Measurements from ENCODE around the gene CYP4F3. TPM values are rescaled to one million over a fixed set of nuclear protein-coding genes. Genes with fewer than 3 reads are reported as not detected.

CYP4F3 gene
- total and polyA plus RNA-seq, 2 of the 13 experiments (the other 11 are each of a cell fraction or from before 2014, with no cell fraction given), result 17.8 to 22.8 TPM

DNA sequence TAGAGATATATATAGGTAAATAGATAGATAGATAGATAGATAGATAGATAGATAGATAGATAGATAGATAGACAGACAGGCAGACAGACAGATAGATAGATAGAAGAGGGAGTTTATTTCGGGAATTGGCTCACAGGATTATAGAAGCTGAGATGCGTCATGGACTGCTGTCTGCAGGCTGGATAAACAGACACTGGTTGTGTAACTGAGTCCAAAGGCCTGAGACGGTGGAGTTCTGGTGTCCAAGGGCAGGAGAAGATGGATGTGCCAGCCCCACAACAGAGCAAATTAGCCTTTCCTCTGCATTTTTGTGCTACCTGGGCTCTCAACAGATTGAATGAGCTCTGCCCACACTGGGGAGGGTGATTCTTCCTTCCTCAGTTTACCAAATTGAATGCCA lies 2.7 kb downstream of the CYP4F3 start (continued):
- TF ChIP-seq ZNF784 (CRISPR knock-in tag; IDR thresholded peaks at IDR 0.05; ENCODE audit: borderline replicate concordance) (no peak), CREBL2 (CRISPR knock-in tag; IDR thresholded peaks at IDR 0.05; ENCODE audit: borderline replicate concordance) (no peak), BRCA1 (CRISPR knock-in tag; IDR thresholded peaks at IDR 0.05) (no peak), ZNF138 (CRISPR knock-in tag; IDR thresholded peaks at IDR 0.05; ENCODE audit: low read depth) (no peak), ZFP36L2 (CRISPR knock-in tag; IDR thresholded peaks at IDR 0.05) (no peak), ZNF543 (CRISPR knock-in tag; IDR thresholded peaks at IDR 0.05) (no peak), EHMT2 (IDR thresholded peaks at IDR 0.05; ENCODE audit: borderline replicate concordance, low read depth, low read length) (no peak), SP5 (CRISPR knock-in tag; IDR thresholded peaks at IDR 0.05; ENCODE audit: borderline replicate concordance, low read depth) (no peak), TERF1 (CRISPR knock-in tag; IDR thresholded peaks at IDR 0.05) (no peak), ARID2 (CRISPR knock-in tag; IDR thresholded peaks at IDR 0.05; ENCODE audit: borderline replicate concordance) (no peak), CREB3 (CRISPR knock-in tag; IDR thresholded peaks at IDR 0.05) (no peak), HOMEZ (CRISPR knock-in tag; IDR thresholded peaks at IDR 0.05; ENCODE audit: low read depth) (no peak), ATF7-NPFF (CRISPR knock-in tag; IDR thresholded peaks at IDR 0.05; ENCODE audit: low read depth) (no peak), ZNF615 (CRISPR knock-in tag; IDR thresholded peaks at IDR 0.05; ENCODE audit: borderline replicate concordance) (no peak), ZBTB38 (CRISPR knock-in tag; IDR thresholded peaks at IDR 0.05) (no peak), SPEN (CRISPR knock-in tag; IDR thresholded peaks at IDR 0.05; ENCODE audit: low read depth) (peak; percentile 56; the same call in 1 of the 2 replicates), TSC22D2 (CRISPR knock-in tag; IDR thresholded peaks at IDR 0.05; ENCODE audit: borderline replicate concordance) (no peak), SNAPC2 (CRISPR knock-in tag; IDR thresholded peaks at IDR 0.05) (no peak), ZNF101 (CRISPR knock-in tag; IDR thresholded peaks at IDR 0.05; ENCODE audit: borderline replicate concordance, low read depth) (no peak), ZSCAN21 (CRISPR knock-in tag; IDR thresholded peaks at IDR 0.05; ENCODE audit: borderline replicate concordance) (no peak), ZNF616 (CRISPR knock-in tag; IDR thresholded peaks at IDR 0.05; ENCODE audit: low read depth) (no peak), ZNF484 (CRISPR knock-in tag; IDR thresholded peaks at IDR 0.05; ENCODE audit: borderline replicate concordance, low read depth) (no peak), SMAD3 (CRISPR knock-in tag; IDR thresholded peaks at IDR 0.05) (no peak), ZNF329 (CRISPR knock-in tag; IDR thresholded peaks at IDR 0.05; ENCODE audit: low read depth) (no peak)
- TF ChIP-seq, protein P1, sequence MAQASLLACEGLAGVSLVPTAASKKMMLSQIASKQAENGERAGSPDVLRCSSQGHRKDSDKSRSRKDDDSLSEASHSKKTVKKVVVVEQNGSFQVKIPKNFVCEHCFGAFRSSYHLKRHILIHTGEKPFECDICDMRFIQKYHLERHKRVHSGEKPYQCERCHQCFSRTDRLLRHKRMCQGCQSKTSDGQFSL (CRISPR knock-in tag; IDR thresholded peaks at IDR 0.05), result no peak

Measured in HepG2 (cell line).